Adipocyte (in vitro differentiated cells): Measurements from ENCODE around the gene ZSWIM4.

ENCODE experiments used
- DNase-seq: peaks from one replicate; pipeline ENCODE4 v3.0.0-alpha.2; 2015; ENCODE audit warnings: low read depth
- H3K27me3 ChIP-seq: replicated peaks from 2 replicates; pipeline ENCODE4 v1.7.0; 2013; ENCODE audit warnings: mild to moderate bottlenecking, low read length, moderate library complexity; ENCODE audit not compliant: control insufficient read depth, insufficient read depth
- H3K36me3 ChIP-seq: 2 replicates; pipeline ENCODE4 v1.7.0; 2013; ENCODE audit warnings: low read length, mild to moderate bottlenecking, moderate library complexity; ENCODE audit not compliant: control insufficient read depth, insufficient read depth, severe bottlenecking
- H3K4me1 ChIP-seq: 2 replicates; pipeline ENCODE4 v1.7.0; 2013; ENCODE audit warnings: mild to moderate bottlenecking, low read length, moderate library complexity; ENCODE audit not compliant: control insufficient read depth, insufficient read depth
- H3K4me3 ChIP-seq: 2 replicates; pipeline ENCODE4 v1.7.0; 2013; ENCODE audit warnings: mild to moderate bottlenecking, low read length, moderate library complexity
- H3K9ac ChIP-seq: 2 replicates; pipeline ENCODE4 v1.7.0; 2013; ENCODE audit warnings: mild to moderate bottlenecking, low read length, moderate library complexity
- H3K9me3 ChIP-seq: 2 replicates; pipeline ENCODE4 v1.7.0; 2013; ENCODE audit warnings: mild to moderate bottlenecking, low read length, moderate library complexity; ENCODE audit not compliant: control insufficient read depth

The ZSWIM4 gene

GRCh38 chr19:13796301-13797057, 1.2 kb downstream of the ZSWIM4 start:
- peak; percentile 96 for DNase-seq
- Histone ChIP-seq H3K4me3 (peak overlapping the region; percentile 84), H3K36me3 (no peaks in the 10 kb centered on the region), H3K4me1 (peaks cover 36% of the 10 kb centered on the region), H3K9me3 (no peaks in the 10 kb centered on the region), H3K9ac (peak overlapping the region; percentile 89), H3K27me3 (no peaks in the 10 kb centered on the region)

- peak overlapping the region; percentile 84 for H3K4me3 ChIP-seq
- peak overlapping the region; percentile 89 for H3K9ac ChIP-seq
These were observed 1.8 kb downstream of the ZSWIM4 start for GRCh38 chr19:13797058-13797440.

GRCh38 chr19:13797870-13798269, 2.6 kb downstream of the ZSWIM4 start:
- Histone ChIP-seq H3K9ac (no peak overlapping the region), H3K4me1 (peaks cover 34% of the 10 kb centered on the region), H3K4me3 (no peak overlapping the region), H3K27me3 (no peaks in the 10 kb centered on the region), H3K36me3 (no peaks in the 10 kb centered on the region), H3K9me3 (no peaks in the 10 kb centered on the region)
- DNase-seq, result peak; percentile 74

More at GRCh38 chr19:13797058-13797440, 1.8 kb downstream of the ZSWIM4 start:
- no peaks in the 10 kb centered on the region for H3K9me3 ChIP-seq
- DNase-seq, result no peak
- H3K27me3 ChIP-seq, result no peaks in the 10 kb centered on the region
- no peaks in the 10 kb centered on the region for H3K36me3 ChIP-seq
- peaks cover 36% of the 10 kb centered on the region for H3K4me1 ChIP-seq

- H3K4me3 ChIP-seq, result no peak overlapping the region
- no peak for DNase-seq
- H3K9me3 ChIP-seq, result no peaks in the 10 kb centered on the region
- no peaks in the 10 kb centered on the region for H3K27me3 ChIP-seq
- H3K4me1 ChIP-seq, result peaks cover 22% of the 10 kb centered on the region
- no peak overlapping the region for H3K9ac ChIP-seq
- peaks cover under 1% of the 10 kb centered on the region for H3K36me3 ChIP-seq
These were observed 4.4 kb downstream of the ZSWIM4 start for GRCh38 chr19:13799669-13800068.

- Histone ChIP-seq H3K27me3 (no peaks in the 10 kb centered on the region), H3K36me3 (peaks cover 6% of the 10 kb centered on the region), H3K4me1 (no peaks in the 10 kb centered on the region), H3K9ac (no peak overlapping the region), H3K9me3 (no peaks in the 10 kb centered on the region), H3K4me3 (no peak overlapping the region)
- no peak for DNase-seq
These were observed 7.8 kb downstream of the ZSWIM4 start for GRCh38 chr19:13803038-13803437.

GRCh38 chr19:13804830-13805683, 9.8 kb downstream of the ZSWIM4 start:
- H3K4me1 ChIP-seq, result no peaks in the 10 kb centered on the region
- no peaks in the 10 kb centered on the region for H3K9me3 ChIP-seq
- DNase-seq, result no peak
- no peaks in the 10 kb centered on the region for H3K27me3 ChIP-seq
- H3K4me3 ChIP-seq, result no peak overlapping the region
- no peak overlapping the region for H3K9ac ChIP-seq
- H3K36me3 ChIP-seq, result peaks cover 17% of the 10 kb centered on the region

GRCh38 chr19:13806728-13807127, 11.5 kb downstream of the ZSWIM4 start:
- Histone ChIP-seq H3K4me3 (no peak overlapping the region), H3K9ac (no peak overlapping the region), H3K9me3 (no peaks in the 10 kb centered on the region), H3K27me3 (no peaks in the 10 kb centered on the region), H3K4me1 (no peaks in the 10 kb centered on the region), H3K36me3 (peaks cover 21% of the 10 kb centered on the region)
- DNase-seq, result no peak

GRCh38 chr19:13807421-13808021, 12.3 kb downstream of the ZSWIM4 start:
- H3K27me3 ChIP-seq, result no peaks in the 10 kb centered on the region
- no peaks in the 10 kb centered on the region for H3K9me3 ChIP-seq
- peaks cover 21% of the 10 kb centered on the region for H3K36me3 ChIP-seq
- no peaks in the 10 kb centered on the region for H3K4me1 ChIP-seq
- no peak for DNase-seq
- no peak overlapping the region for H3K4me3 ChIP-seq
- no peak overlapping the region for H3K9ac ChIP-seq

- DNase-seq, result no peak
- Histone ChIP-seq H3K9ac (no peak overlapping the region), H3K4me1 (no peaks in the 10 kb centered on the region), H3K4me3 (no peak overlapping the region), H3K9me3 (no peaks in the 10 kb centered on the region), H3K27me3 (no peaks in the 10 kb centered on the region), H3K36me3 (peaks cover 28% of the 10 kb centered on the region)
These were observed 13.6 kb downstream of the ZSWIM4 start for GRCh38 chr19:13808856-13809255.

- Histone ChIP-seq H3K27me3 (no peaks in the 10 kb centered on the region), H3K9ac (no peak overlapping the region), H3K4me3 (no peak overlapping the region), H3K4me1 (no peaks in the 10 kb centered on the region), H3K9me3 (no peaks in the 10 kb centered on the region), H3K36me3 (peaks cover 23% of the 10 kb centered on the region)
- no peak for DNase-seq
These were observed 17.3 kb downstream of the ZSWIM4 start for GRCh38 chr19:13812544-13812943.

- no peak for DNase-seq
- H3K4me3 ChIP-seq, result no peak overlapping the region
- H3K9ac ChIP-seq, result no peak overlapping the region
- peaks cover 23% of the 10 kb centered on the region for H3K36me3 ChIP-seq
- H3K27me3 ChIP-seq, result no peaks in the 10 kb centered on the region
- H3K4me1 ChIP-seq, result no peaks in the 10 kb centered on the region
- no peaks in the 10 kb centered on the region for H3K9me3 ChIP-seq
These were observed 17.9 kb downstream of the ZSWIM4 start for GRCh38 chr19:13813147-13813546.
